HG02678 (cell line): ENCODE results near the gene CEPT1.

Source experiments
- ATAC-seq: cut with Tn5 transposase; IDR thresholded peaks from one replicate; pipeline ENCODE4 v1.9.1; 2021; ENCODE audit warnings: mild to moderate bottlenecking, moderate library complexity; ENCODE audit not compliant: unreplicated experiment

The CEPT1 gene

DNA sequence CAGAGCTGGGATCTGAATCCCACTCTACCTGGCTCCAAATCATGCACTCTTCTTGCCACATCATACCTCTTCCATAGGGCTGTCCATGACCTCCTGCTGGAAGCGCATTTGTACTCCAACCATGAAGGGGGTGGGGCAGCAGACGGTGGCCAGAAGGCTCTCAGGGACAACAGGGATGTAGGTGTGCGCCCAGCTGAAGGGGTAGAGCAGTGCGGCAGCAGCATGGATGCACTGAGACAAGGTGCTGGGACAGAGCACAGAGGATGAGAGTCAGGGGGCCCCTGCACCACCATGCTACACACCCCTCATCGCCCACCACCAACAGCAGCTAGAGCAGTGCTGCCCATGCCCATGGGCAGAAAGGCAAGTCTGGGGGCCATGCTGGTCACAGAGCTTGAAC is 52.1 kb downstream of the CEPT1 start:
- no peak for ATAC-seq

DNA sequence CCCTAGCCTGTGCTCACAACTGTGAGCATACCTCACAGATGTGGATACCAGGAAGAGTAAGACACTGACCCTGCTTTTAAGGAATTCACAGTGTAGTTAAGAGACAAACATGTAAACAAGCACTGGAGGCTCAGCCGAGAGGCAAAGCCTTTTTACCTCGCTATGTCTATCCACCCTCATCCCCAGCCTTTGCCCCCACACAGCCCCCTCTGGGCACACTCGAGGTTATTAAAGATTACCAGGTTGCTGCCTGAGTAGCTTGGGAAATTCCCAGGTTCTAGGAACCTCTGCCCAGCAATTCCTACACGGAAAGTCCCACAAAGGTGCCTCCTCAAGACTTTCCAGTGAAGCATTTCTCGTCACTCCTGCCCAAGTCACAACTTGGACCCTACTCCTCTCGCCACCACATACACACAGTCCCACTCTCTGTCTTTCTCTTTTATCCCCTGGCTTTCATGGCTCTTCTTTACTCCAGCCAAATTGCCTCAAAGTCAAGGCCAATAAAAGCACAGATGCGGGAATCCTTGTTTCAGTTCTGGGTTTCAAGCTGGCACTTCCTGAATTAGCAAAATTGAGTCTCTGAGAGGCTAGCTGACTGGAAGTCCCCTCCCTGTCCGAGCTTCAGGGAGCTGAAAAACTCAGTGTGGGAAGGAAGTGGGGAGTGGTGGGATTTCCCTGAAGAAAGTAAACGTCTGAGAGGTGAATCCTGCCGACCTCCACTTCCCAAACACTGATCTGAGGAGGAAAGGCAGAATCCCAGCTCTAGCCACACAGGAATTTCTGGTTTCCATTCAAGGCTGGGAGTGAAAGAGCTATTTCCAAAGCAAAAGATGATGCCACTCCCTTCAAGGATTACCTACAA is 52.9 kb downstream of the CEPT1 start:
- no peak for ATAC-seq

DNA sequence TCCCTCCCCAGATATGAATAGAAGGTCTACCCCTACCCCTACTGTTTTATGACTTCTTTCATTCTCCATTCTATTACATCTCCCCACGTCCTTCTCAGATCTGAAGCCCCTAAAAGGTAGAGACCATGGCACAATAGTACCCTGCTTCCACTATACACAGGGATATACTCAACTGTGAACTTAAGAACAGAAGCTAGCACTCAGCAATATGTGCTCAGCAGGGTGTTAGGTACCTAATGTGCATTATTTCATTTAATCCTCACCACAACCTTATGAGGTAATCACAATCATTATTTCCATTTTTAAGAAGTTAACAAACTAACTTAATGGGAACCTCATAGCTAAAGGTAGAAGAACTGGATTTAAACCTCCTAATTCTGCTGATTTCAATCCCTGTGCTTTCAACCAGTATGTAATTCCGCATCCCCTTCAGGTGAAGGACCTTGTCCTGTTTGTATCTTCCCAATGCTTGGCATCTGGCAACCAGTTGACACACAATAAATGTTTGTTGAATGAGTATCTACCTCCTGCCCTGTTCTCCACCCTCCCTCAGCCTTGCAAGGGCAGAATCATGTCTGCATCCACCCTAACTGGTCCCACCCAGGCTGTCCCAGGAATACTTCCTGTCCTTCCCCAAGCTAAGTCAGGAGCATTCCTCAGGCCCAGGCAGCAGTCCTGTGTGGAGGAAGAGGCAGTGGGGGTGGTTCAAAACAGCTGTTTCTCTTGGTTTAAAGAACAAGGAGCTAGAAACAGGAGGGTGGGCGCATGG is 53.9 kb downstream of the CEPT1 start:
- ATAC-seq, result no peak

DNA sequence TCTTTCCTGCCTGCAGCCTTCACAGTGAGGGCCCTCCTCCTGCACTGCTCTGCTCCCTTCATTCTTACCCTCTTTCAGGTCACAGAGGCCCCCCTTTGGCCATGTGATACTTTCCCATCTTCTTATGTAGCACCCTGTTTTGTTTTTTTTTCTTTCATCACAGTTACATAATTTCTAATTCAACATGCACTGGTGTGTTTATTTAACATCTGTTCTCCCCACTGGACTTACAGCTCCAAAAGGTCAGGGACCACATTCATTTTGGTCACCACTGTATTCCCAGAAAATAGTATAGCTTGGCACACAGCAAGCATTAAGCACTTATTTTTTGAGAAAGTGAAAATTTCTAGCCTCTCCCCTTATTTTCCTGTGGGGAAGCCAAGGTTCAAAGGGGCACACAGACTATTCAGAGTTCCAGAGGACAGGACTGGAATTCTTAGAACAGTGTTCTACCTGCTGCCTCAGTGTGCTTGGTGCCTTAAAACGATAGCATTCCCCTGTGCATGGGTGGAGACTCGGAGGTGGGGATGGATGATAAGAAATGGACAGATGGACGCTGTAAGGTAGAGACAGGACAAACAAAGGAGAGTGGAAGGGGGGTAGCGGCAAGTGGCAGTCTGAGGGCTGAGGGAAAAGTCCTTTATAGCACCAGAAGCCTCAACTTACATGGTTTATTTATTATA is 55.1 kb downstream of the CEPT1 start:
- no peak for ATAC-seq

DNA sequence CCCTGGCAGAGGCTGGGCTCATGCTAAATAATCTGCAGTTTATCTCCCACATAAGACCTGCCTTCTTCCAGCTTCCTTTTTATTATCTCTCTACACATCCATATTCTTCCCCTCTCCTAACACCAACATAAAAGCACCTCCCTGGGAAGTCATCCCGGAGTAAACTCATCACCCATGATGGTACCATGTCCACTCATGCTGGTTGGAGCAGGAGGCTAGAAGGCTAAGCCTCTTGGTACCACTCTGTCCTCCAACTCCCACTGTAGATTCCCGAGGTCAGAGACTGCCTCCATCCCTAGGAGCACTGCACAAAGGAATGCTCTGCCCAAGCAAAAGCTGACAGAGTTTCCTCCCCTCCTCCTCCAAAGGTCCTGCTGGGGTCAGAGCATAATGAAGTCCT is 56.2 kb downstream of the CEPT1 start:
- no peak for ATAC-seq

DNA sequence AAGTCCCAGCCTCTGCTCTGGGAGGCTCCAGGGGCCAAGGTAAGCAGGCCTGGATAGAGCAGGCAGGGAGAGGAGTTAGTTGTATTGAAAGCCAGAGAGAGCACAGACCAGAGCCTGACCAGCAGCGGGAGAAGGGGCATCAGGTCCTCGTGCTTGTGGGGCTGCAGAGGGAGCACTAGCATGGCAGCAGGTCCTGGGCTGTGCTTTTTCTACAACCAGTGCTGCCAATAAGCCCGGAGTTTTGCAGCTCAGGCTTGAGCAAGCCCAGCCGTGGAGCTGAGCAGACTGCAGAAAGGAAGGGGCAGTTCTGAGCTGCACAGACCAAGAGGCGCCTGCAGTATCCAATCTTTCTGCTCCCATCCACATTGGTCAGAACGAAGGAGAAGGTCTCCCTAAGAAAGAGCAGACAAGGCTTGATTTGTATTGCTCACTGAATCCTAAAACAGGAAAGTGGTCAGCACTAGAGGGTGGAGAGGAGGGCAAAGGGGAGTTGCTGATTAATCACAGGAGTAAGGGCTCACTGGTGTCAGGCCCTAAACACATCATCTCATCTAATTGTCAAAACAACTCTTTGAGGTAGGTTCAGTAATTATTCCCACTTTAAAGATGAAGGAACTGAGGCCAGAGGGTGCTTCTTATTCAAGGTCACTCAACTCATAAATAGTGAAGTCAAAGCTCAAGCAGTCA is 57.7 kb downstream of the CEPT1 start:
- ATAC-seq, result peak; percentile 44

DNA sequence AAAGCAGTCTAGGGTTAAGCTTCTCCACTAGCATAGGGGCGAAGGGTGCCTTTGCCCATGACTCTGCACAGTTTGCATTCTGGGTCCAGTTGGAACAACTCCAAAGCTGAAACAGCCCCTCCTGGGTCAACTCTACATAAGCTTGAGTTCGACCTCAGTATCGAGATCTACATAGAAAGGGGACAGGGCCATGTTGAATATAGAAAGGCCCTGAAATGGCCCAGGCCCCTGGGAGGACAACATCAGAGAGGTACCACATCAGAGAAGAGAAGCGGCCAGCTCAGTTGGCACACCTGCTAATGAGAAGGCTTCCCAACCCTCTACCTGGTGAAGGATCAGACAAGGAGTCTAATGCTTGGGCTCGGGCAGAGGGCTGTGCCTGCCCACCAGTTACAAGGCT is 58.8 kb downstream of the CEPT1 start:
- ATAC-seq, result no peak

DNA sequence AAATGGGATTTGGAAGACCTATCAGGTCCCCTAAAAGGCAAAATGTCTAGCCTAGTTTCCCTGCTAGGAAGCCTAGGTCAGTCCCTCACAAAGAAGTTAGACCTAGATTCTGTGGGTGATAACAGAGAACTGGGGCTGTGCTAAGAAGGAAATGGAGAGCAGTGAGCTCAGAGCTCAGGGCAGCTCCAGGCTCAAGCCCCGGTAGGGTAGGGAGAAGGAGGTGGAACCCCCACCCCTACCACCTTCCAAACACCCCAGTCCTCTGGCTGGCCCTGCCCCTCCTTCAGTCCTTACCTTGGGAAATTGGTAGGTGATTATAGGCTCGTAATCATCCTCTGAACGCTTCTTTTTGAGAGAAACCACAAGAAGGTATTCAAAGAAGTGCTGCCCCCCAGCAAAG is 59.3 kb downstream of the CEPT1 start:
- ATAC-seq, result no peak

DNA sequence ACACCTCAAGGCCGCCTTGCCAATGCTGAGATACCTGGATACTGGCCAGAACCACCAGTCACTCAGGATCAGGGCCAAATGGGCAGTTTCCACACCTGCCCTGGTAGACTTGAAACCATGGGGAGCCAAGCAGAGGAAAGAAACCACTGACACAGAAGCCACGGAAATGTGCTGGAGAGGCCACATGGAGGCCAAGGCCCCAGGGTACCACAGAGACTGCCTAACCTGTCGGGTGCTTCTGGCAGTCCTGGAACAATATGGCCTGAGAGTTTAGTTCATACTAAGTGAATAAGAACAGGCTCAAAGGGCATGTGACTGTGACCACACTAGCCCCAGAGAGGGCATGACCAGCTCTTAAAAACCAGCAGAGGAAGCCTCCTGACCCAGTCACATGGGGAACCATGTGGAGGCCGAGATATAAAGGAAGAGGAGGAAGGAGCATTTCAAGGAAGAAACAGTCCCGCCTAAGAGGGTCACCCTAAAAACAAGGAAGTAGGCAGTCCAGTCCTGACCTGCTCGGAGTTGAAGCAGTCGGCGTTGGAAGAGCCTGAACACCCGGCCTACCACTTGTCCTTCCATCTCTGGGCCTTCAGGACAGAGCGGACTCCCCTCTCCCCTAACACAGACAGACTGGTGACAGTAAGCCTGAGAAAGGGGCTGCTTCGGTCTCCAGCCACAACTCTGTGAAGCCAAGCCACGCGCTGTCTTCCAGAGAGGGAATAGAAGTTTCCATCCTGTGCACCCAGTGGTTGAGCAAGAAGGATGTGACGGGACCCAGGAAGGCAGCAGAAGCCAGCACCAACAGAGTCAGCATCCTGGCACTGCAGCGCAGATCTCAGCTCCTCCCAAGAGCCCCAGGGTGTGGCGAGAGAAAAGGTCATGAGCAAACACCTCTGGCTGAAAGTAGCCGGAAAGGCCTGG is 60.1 kb downstream of the CEPT1 start, which contains the start of gene DENND2D:
DENND2D (minus strand) TSS at position 766 of the 921 bp plus-strand sequence; CDS start at position 579, 187 bp downstream.
- no peak for ATAC-seq

DNA sequence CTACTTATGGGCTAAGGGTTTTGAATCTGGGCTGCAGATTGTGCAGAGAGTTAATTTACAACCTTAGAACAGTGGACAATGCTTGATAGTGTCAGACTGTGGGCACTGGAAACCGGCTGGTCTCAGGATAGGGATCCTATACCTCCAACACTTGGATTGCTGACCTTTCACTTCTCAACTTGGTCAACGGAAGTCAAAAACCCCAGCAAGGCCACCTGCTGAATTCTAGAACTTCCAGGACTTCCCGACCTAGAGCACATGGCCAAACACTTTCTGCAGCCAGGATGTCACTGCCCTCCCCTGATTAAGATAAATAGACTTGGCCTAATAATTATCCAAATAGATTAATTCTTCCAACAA is 60.8 kb downstream of the CEPT1 start:
- no peak for ATAC-seq

DNA sequence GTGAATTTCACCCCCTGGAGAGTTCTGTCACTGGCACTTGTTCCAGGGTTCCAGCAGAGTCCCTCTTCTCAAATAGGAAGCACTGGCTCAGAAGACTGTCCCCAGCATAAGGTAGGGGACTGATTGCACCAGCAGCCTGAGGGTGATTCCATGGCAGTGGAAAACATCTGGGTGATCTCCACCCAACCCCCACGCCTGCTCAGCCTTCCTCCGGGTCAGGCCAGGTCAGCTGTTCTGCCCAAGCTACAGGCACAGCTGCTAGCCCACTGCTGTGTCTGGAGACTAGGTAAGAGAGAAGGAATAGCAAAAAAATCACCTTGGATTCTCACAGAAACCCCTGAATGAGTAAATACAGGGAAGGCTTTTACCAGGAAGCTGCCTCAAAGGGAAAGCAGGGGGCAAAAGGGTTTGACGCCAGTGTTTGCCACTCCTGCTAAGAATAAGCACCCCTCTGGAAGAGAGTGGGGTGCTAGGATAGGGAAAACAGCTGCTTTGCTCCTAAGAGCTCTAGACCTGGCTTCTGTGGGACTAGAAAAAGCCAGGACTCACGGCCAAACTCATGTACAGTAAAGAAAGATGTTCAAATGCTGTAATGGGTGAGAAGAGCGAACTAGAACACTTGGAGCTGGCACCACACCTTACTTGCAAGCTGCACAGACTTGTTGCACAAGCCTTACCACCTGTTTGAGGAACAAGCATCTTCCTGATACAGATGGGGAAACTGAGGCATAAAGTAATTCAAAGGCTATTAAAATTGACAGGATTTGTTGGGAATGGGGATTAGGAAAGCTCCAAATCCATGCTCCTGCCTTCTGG is 61.5 kb downstream of the CEPT1 start:
- ATAC-seq, result no peak

DNA sequence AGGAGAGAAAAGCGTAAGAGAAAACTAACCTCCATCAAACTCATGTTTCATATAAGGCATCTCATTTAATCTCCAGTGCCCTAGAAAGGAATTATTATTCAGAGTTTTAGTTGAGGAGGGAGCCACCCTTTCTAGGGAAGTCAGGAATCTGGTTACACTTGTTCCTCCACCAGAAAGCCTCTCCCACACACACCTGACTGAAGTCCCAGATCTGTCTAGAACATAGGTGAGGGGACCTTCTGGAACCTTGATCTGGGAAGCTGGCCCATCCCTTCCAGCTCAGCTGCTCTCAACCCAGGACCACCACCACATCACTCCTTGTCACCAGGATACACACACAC is 62.3 kb downstream of the CEPT1 start:
- ATAC-seq, result no peak

DNA sequence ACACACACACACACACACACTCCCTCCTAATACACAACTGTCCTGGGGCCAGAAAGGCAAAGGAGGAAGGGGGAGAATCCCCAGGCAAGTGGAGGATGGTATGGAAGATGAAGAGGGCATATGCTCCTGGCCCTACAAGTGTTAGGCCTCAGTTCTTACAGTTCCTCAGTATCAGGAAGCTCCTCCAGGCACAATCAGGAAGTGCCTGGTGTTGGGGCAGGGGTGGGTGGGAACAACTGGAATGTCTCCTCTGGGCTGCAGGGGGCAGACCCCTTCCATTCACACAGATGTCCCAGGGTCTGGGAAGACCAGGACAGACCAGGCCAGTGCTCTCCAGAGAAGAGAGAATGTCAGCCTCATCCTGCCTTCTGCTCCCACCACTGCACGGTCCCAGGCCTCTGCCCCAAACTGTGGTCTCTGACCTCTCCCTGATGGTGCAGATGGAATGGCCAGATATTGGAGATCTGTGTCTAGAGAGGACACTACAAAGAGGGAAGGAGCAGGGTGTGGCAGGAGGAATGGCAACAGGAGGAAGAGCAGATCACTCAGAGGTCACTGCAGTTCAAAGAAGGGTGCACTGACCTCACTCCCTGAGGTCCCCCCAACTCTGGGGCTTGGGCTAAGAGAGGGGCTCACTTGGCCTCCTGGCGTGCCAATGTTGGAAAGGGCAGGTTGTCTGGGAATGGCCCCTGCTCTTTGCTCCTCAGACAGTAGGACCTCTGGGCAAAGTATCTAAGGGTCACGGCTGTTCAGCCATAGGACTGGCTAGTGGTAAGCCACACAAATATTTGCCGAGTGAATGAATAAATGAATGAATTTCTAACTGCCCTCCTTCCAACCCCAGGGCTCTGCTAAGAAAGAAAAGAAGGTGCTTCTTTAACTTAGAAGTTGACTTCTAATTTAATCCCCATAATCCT is 62.9 kb downstream of the CEPT1 start:
- ATAC-seq, result no peak

DNA sequence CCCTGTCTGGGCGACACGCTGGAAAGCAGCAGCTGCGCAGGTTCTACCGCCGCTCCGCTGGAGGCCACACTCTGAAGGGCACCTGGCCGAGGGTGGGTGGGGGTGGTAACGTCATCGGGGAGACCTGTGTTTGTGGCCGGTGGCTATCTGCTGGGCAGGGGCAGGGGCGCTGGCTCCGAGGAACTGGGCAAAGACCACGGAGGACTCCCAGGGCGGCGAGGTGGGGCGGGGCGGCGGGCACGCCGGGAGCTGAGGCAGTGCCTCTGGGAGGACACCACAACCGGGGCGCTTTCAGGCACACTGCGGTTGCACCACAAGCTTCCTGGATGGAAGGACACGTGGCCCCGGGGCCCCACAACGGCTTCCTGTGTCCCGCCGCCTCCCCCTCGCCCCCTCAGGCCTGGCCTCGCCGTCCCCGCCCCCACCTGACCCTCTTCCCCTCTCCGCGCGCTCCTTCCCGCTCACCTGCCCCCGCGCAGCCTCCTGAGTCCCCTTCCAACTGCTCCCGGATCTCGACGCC is 63.7 kb downstream of the CEPT1 start:
- ATAC-seq, result peak; percentile 52

DNA sequence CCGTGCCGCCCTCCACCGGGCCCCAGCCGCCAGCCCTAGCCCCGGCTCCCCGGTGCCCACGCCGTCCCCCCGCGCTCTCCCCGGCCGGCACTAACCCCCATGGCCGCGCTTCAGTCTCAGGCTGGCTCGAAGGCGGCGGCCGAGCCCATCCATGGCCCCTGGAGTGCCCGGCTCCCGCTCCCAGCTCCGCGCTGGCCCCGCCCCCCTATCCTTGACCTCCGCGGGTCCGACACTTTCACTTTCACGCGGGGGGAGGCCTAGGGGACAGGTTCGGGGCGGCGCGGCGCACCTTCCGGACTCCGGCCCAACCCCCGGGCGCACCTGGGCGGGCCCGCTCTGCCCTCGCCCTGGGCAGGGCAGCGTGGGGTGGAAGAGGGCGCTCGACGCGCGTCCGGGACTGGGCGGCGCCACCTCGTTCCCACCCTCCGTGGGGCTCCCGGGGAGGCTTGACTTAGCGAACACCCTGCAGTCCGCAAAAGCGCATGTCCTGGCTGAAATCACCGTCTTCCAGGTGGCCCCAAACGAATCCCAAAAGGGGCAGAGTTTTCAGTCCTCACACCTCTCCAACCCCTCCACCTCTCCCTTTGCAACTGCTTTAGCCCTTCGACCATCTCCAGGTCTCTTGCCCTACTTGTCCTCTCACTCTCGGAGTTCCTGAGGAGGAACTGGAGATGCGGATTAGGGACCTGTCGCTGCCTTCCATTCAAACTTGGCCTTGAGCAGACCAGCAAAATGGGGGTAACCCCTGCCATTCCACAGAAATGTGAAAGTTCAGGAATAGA is 64.4 kb downstream of the CEPT1 start:
- ATAC-seq, result peak; percentile 71

DNA sequence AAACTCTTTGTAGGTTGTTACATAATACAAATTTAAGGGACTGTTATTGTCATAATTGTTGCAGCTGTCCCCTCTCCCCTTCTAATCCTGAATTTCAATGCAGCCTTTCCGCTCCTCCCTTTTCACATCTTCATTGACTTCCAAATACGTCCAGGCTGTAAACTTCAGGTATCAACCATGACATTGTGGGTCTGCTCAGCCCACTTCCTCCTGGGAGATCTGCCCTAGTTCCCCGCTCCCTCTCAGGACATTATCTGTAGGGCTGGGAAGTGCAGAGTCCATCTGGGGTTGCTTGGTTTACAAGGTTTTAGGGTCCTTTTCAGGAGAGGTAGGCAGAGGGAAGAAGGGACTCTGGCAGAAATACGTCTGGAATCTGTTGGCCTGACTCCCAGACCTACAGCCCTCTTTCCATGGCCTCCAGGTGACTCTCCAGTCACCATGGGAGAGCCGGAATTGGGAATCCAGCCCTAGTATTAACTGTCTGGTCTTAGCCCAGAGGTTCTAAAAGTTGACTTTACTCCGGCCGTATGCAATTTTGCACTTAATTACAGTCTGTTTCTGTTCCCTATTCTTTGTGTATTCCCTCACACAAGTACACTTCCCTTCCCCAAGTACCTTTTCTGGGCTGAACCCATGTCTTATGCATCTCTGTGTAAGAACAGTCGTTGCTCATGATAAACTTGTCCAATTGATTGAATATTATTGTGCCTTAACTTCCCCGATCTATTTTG is 65.1 kb downstream of the CEPT1 start:
- no peak for ATAC-seq

DNA sequence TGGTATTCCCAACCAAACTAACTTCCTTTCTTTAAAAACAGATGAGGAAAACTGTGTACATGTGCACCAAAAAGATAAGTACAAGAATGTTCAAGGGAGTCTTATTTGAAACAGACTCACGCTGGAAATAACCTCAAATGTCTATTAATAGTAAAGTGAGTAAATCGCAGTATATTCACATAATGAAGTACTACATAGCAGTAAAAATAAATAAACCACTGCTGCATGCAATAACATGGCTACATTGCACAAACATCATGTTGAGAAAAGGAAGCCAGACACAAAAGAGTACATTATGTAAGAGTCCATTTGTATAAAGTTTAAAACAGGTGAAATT is 65.7 kb downstream of the CEPT1 start:
- no peak for ATAC-seq
